Neural cell (in vitro differentiated cells): Measurements from ENCODE around the gene JMJD4. TPM values are rescaled to one million over a fixed set of nuclear protein-coding genes. Genes with fewer than 3 reads are reported as not detected.

Experiments used
- H2AFZ ChIP-seq: fragments of 200-600, 300-800 bp; sonication (generic), shearing (Covaris generic); 2 replicates; pipeline ENCODE4 v1.6.0; 2014; ENCODE audit warnings: low read depth, mild to moderate bottlenecking, antibody characterized with exemption, low read length, moderate library complexity
- H3F3A ChIP-seq: fragments of 200-600 bp; shearing (Covaris generic); 2 replicates; pipeline ENCODE4 v1.6.1; 2016; ENCODE audit warnings: mild to moderate bottlenecking, moderate library complexity, mixed read lengths, antibody characterized with exemption, low read length; ENCODE audit not compliant: insufficient read depth, poor library complexity, severe bottlenecking
- H3K27ac ChIP-seq: fragments of 200-600, 300-800 bp; sonication (generic), shearing (Covaris generic); 2 replicates; pipeline ENCODE4 v1.5.1; 2014; ENCODE audit warnings: mild to moderate bottlenecking, low read length, moderate library complexity
- H3K27me3 ChIP-seq: fragments of 300-800, 200-600 bp; sonication (generic), shearing (Covaris generic); 2 replicates; pipeline ENCODE4 v1.6.0; 2014; ENCODE audit warnings: mild to moderate bottlenecking, low read depth, low read length, moderate library complexity; ENCODE audit not compliant: insufficient read depth
- H3K36me3 ChIP-seq: fragments of 300-800, 200-600 bp; sonication (generic), shearing (Covaris generic); 2 replicates; pipeline ENCODE4 v1.5.1; 2014; ENCODE audit warnings: mild to moderate bottlenecking, antibody characterized with exemption, low read length, moderate library complexity; ENCODE audit not compliant: insufficient read depth
- H3K4me2 ChIP-seq: fragments of 300-800, 200-600 bp; sonication (generic), shearing (Covaris generic); 2 replicates; pipeline ENCODE4 v1.6.0; 2014; ENCODE audit warnings: mild to moderate bottlenecking, low read length
- H3K4me3 ChIP-seq: fragments of 300-800, 200-600 bp; sonication (generic), shearing (Covaris generic); 2 replicates; pipeline ENCODE4 v1.5.1; 2014; ENCODE audit warnings: mild to moderate bottlenecking, low read length, moderate library complexity
- H3K79me2 ChIP-seq: fragments of 200-600 bp; shearing (Covaris generic); replicated peaks from 2 replicates; pipeline ENCODE4 v1.6.0; 2014; ENCODE audit warnings: mild to moderate bottlenecking, low read length, moderate library complexity; ENCODE audit not compliant: insufficient read depth
- H3K9ac ChIP-seq: fragments of 300-800, 200-600 bp; sonication (generic), shearing (Covaris generic); 2 replicates; pipeline ENCODE4 v1.6.1; 2016; ENCODE audit warnings: mild to moderate bottlenecking, low read length, mixed read lengths
- H3K9me2 ChIP-seq: fragments of 200-600 bp; shearing (Covaris generic); 2 replicates; pipeline ENCODE4 v1.6.1; 2016; ENCODE audit warnings: mild to moderate bottlenecking, low read length, mixed read lengths; ENCODE audit not compliant: insufficient read depth
- H3K9me3 ChIP-seq: fragments of 200-600, 300-800 bp; sonication (generic), shearing (Covaris generic); 2 replicates; pipeline ENCODE4 v1.6.1; 2016; ENCODE audit warnings: mild to moderate bottlenecking, mixed run types, low read length, moderate library complexity, mixed read lengths
- H4K20me1 ChIP-seq: fragments of 200-600 bp; shearing (Covaris generic); 2 replicates; pipeline ENCODE4 v1.6.1; 2016; ENCODE audit warnings: mild to moderate bottlenecking, mixed run types; ENCODE audit not compliant: insufficient read depth
- EP300 ChIP-seq: fragments of 450-650 bp; conservative IDR thresholded peaks from 2 replicates; pipeline ENCODE4 v1.6.1; 2014; ENCODE audit warnings: antibody characterized with exemption, mild to moderate bottlenecking, moderate library complexity; ENCODE audit not compliant: poor library complexity, severe bottlenecking
- EZH2 ChIP-seq: fragments of 200-600, 300-800 bp; shearing (Covaris generic), sonication (generic); IDR thresholded peaks from 2 replicates; pipeline ENCODE4 v1.6.1; 2014; ENCODE audit warnings: antibody characterized with exemption, low read length, borderline replicate concordance, mild to moderate bottlenecking; ENCODE audit not compliant: insufficient read depth, poor library complexity, severe bottlenecking
- MXI1 ChIP-seq: fragments of 450-650 bp; conservative IDR thresholded peaks from 2 replicates; pipeline ENCODE4 v1.6.1; 2014; ENCODE audit warnings: antibody characterized with exemption, mild to moderate bottlenecking; ENCODE audit not compliant: poor library complexity, severe bottlenecking
- POLR2AphosphoS5 ChIP-seq: IDR thresholded peaks from 2 replicates; pipeline ENCODE4 v1.6.1; 2012
- RAD21 ChIP-seq: fragments of 450-650 bp; conservative IDR thresholded peaks from 2 replicates; pipeline ENCODE4 v1.6.1; 2014; ENCODE audit warnings: antibody characterized with exemption, mild to moderate bottlenecking, moderate library complexity
- SMC3 ChIP-seq: fragments of 450-650 bp; conservative IDR thresholded peaks from 2 replicates; pipeline ENCODE4 v1.6.1; 2014; ENCODE audit warnings: antibody characterized with exemption, mild to moderate bottlenecking, moderate library complexity; ENCODE audit not compliant: poor library complexity
- TAF1 ChIP-seq: IDR thresholded peaks from 2 replicates; pipeline ENCODE4 v1.6.1; 2012; ENCODE audit warnings: low read depth
- polyA plus RNA-seq: library from polyadenylated mRNA; depleted of rRNA; stranded (reverse); fragments of >200 nt; gene quantifications from 2 replicates; pipeline ENCODE4 v1.2.3, GENCODE V29; 2014
- TF ChIP-seq, protein P1 (sequence below): IDR thresholded peaks from 2 replicates; pipeline ENCODE4 v1.6.1; 2012; ENCODE audit warnings: borderline replicate concordance
- TF ChIP-seq, protein P2 (sequence below): fragments of 450-650 bp; IDR thresholded peaks from 2 replicates; pipeline ENCODE4 v1.5.1; 2014; ENCODE audit warnings: antibody characterized with exemption, mild to moderate bottlenecking, moderate library complexity; ENCODE audit not compliant: poor library complexity, severe bottlenecking

JMJD4 gene
- polyA plus RNA-seq, 1 donor from 2014 or later = 17.2 TPM

DNA sequence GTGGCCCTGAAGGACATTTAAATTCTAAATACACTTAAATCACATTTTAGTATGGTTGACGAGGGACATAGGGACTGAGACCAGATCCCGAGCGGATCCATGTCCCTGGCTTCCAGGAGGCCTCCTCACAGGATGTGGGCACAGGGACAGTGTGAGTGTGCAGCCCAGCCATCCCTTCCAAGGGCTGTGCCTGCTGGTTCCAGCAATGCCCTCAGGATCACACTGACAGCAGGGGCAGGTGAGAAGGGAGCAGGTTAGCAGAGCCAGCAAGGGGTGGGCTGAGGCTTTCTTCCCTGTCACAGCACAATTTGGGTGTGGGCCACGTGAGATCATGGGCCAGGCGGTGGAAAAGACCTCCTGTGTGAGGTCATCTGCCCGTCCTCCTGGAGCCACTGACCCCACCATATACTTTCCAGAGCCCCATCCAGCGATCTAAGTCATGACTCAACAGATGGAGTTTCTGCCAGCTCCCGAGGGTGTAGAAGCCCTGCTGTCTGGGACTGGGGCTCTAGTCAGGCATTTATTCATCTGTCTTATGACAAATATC, 43.4 kb upstream of the JMJD4 start:
- no peaks in the 10 kb centered on the region for H3F3A ChIP-seq
- no peaks in the 10 kb centered on the region for H3K9me2 ChIP-seq
- no peaks in the 10 kb centered on the region for H3K27me3 ChIP-seq
- H2AFZ ChIP-seq = no peak overlapping the region
- TF ChIP-seq, protein P1, sequence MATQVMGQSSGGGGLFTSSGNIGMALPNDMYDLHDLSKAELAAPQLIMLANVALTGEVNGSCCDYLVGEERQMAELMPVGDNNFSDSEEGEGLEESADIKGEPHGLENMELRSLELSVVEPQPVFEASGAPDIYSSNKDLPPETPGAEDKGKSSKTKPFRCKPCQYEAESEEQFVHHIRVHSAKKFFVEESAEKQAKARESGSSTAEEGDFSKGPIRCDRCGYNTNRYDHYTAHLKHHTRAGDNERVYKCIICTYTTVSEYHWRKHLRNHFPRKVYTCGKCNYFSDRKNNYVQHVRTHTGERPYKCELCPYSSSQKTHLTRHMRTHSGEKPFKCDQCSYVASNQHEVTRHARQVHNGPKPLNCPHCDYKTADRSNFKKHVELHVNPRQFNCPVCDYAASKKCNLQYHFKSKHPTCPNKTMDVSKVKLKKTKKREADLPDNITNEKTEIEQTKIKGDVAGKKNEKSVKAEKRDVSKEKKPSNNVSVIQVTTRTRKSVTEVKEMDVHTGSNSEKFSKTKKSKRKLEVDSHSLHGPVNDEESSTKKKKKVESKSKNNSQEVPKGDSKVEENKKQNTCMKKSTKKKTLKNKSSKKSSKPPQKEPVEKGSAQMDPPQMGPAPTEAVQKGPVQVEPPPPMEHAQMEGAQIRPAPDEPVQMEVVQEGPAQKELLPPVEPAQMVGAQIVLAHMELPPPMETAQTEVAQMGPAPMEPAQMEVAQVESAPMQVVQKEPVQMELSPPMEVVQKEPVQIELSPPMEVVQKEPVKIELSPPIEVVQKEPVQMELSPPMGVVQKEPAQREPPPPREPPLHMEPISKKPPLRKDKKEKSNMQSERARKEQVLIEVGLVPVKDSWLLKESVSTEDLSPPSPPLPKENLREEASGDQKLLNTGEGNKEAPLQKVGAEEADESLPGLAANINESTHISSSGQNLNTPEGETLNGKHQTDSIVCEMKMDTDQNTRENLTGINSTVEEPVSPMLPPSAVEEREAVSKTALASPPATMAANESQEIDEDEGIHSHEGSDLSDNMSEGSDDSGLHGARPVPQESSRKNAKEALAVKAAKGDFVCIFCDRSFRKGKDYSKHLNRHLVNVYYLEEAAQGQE = no peak
- TF ChIP-seq RAD21 (no peak), POLR2AphosphoS5 (no peak), EZH2 (no peak), TAF1 (no peak), EP300 (no peak), MXI1 (no peak), SMC3 (no peak)
- TF ChIP-seq, protein P2, sequence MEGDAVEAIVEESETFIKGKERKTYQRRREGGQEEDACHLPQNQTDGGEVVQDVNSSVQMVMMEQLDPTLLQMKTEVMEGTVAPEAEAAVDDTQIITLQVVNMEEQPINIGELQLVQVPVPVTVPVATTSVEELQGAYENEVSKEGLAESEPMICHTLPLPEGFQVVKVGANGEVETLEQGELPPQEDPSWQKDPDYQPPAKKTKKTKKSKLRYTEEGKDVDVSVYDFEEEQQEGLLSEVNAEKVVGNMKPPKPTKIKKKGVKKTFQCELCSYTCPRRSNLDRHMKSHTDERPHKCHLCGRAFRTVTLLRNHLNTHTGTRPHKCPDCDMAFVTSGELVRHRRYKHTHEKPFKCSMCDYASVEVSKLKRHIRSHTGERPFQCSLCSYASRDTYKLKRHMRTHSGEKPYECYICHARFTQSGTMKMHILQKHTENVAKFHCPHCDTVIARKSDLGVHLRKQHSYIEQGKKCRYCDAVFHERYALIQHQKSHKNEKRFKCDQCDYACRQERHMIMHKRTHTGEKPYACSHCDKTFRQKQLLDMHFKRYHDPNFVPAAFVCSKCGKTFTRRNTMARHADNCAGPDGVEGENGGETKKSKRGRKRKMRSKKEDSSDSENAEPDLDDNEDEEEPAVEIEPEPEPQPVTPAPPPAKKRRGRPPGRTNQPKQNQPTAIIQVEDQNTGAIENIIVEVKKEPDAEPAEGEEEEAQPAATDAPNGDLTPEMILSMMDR = no peak
- H3K9me3 ChIP-seq = no peaks in the 10 kb centered on the region
- H3K4me2 ChIP-seq = no peak overlapping the region
- H3K4me3 ChIP-seq = no peak overlapping the region
- no peaks in the 10 kb centered on the region for H4K20me1 ChIP-seq
- no peak overlapping the region for H3K9ac ChIP-seq
- H3K27ac ChIP-seq = no peak overlapping the region
- H3K36me3 ChIP-seq = no peaks in the 10 kb centered on the region
- H3K79me2 ChIP-seq = no peaks in the 10 kb centered on the region

DNA sequence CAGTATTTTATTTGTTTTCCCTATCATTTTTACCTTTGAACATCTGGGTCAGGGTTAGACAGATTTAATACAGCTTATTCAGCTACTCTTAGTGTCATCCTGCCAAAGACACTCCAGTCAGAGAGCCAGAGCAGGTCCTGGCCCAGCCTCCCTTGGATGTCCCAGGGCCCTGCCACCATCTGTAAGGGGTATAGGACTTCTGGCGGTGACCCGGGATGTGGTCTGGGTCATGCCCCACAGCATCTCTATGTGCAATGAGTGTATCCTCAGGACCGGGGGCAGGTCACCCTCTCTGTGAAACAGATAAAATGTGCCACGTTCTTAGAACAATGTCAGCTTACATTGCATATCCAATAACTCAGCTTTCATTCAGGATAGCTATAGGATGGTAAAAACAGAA, 42.5 kb upstream of the JMJD4 start:
- no peak overlapping the region for H3K4me3 ChIP-seq
- H3K27me3 ChIP-seq = no peaks in the 10 kb centered on the region
- H3K9me3 ChIP-seq = no peaks in the 10 kb centered on the region
- no peaks in the 10 kb centered on the region for H3F3A ChIP-seq
- H3K9me2 ChIP-seq = no peaks in the 10 kb centered on the region
- no peaks in the 10 kb centered on the region for H3K36me3 ChIP-seq
- H3K4me2 ChIP-seq = no peak overlapping the region
- TF ChIP-seq SMC3 = no peak
- no peak for TF ChIP-seq POLR2AphosphoS5
- TF ChIP-seq, protein P2 = no peak
- TF ChIP-seq MXI1 = no peak
- TF ChIP-seq, protein P1 = no peak
- TF ChIP-seq EZH2 = no peak
- no peak for TF ChIP-seq TAF1
- no peak for TF ChIP-seq EP300
- TF ChIP-seq RAD21 = no peak
- H4K20me1 ChIP-seq = no peaks in the 10 kb centered on the region
- H3K79me2 ChIP-seq = no peaks in the 10 kb centered on the region
- no peak overlapping the region for H2AFZ ChIP-seq
- H3K9ac ChIP-seq = no peak overlapping the region
- H3K27ac ChIP-seq = no peak overlapping the region
